ENCODE data around the gene DDX18.

DNA sequence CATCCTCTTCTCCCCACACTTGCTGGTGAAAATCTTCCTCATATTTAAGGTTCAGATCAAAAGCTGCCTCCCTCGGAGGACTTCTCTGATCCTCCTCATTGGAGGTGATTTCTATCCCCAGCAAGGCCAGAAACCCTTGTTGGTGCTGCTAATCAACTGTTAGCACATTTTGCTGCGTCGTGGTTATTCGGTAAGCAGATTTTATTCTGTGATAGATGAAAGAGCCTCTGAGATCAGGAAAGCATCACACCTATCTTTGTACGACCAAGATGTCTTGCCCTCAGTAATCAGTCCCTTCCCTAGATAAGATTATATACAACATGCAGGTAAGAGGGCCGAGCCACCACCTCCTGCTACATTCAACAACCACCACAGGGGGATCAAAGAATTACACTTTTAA, 40.1 kb downstream of the DDX18 start:
- TF ChIP-seq, protein P1, sequence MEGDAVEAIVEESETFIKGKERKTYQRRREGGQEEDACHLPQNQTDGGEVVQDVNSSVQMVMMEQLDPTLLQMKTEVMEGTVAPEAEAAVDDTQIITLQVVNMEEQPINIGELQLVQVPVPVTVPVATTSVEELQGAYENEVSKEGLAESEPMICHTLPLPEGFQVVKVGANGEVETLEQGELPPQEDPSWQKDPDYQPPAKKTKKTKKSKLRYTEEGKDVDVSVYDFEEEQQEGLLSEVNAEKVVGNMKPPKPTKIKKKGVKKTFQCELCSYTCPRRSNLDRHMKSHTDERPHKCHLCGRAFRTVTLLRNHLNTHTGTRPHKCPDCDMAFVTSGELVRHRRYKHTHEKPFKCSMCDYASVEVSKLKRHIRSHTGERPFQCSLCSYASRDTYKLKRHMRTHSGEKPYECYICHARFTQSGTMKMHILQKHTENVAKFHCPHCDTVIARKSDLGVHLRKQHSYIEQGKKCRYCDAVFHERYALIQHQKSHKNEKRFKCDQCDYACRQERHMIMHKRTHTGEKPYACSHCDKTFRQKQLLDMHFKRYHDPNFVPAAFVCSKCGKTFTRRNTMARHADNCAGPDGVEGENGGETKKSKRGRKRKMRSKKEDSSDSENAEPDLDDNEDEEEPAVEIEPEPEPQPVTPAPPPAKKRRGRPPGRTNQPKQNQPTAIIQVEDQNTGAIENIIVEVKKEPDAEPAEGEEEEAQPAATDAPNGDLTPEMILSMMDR (IDR thresholded peaks at IDR 0.05): no peak
- no peak for TF ChIP-seq POLR2A (IDR thresholded peaks at IDR 0.05)

Data from lower leg skin (tissue), 3 donors.